ENCODE results near the gene MIA2.

Gene MIA2

GRCh38 chr14:39423793-39424192 is 190.1 kb downstream of the MIA2 start:
- TF ChIP-seq, protein P1, sequence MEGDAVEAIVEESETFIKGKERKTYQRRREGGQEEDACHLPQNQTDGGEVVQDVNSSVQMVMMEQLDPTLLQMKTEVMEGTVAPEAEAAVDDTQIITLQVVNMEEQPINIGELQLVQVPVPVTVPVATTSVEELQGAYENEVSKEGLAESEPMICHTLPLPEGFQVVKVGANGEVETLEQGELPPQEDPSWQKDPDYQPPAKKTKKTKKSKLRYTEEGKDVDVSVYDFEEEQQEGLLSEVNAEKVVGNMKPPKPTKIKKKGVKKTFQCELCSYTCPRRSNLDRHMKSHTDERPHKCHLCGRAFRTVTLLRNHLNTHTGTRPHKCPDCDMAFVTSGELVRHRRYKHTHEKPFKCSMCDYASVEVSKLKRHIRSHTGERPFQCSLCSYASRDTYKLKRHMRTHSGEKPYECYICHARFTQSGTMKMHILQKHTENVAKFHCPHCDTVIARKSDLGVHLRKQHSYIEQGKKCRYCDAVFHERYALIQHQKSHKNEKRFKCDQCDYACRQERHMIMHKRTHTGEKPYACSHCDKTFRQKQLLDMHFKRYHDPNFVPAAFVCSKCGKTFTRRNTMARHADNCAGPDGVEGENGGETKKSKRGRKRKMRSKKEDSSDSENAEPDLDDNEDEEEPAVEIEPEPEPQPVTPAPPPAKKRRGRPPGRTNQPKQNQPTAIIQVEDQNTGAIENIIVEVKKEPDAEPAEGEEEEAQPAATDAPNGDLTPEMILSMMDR (IDR thresholded peaks at IDR 0.05; ENCODE audit: insufficient read depth, missing control alignments), result no peak
- no peak for DNase-seq (ENCODE audit: insufficient read length, low spot score)
- no peak for FAIRE-seq

DNA sequence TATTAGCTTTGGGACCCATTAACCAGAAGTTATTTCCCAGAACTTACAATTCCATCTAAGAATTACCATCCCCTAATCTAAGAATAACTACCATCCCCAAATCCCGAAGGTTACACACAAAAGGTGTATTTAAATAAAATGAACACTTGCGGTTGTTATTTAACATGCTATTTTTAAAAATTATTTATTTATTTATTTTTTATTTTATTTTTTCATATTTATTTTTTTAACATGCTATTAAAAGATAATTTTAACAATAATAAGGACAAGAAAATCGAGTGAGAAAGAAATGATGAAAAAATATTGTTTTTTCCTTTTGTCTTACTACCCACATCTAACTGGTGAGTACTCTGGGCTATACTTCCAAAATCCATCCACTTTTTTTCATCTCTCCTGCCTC is 192.2 kb downstream of the MIA2 start:
- FAIRE-seq (no peak), DNase-seq (ENCODE audit: insufficient read length, low spot score) (no peak)
- TF ChIP-seq, protein P1 (IDR thresholded peaks at IDR 0.05; ENCODE audit: insufficient read depth, missing control alignments), result no peak

DNA sequence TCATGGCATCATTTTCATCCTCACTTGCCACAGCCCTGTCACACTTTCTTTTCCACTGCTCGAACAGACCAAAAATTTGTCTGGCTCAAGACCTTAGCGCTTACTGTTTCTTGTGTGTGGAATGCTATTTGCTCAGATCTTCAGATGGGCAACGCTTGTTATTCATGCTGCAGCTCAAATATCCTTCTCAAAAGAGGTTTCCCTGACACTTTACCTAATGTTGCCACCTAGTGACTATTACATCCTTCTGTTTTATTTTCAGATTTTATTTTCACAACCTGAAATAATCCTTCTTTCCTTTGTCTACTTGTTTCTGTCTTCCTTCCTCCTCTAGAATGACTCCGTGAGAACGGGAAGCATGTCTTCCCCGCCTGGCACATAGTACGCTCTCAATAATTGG is 192.9 kb downstream of the MIA2 start:
- no peak for FAIRE-seq
- DNase-seq (ENCODE audit: insufficient read length, low spot score), result no peak
- TF ChIP-seq, protein P1 (IDR thresholded peaks at IDR 0.05; ENCODE audit: insufficient read depth, missing control alignments), result peak; percentile 27

DNA sequence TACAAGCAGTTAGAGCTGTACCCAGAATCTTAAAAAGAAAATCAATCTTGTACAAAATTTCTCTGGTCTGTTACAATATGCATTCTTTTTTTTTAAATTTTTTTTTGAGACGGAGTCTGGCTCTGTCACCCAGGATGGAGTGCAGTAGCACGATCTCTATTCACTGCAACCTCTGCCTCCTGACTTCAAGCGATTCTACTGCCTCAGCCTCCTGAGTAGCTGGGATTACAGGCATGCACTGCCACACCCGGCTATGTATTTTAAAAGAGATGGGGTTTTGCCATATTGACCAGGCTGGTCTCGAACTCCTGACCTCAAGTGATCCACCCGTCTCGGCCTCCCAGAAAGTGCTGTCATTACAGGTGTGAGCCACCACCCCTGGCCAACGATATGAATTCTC is 194.4 kb downstream of the MIA2 start:
- DNase-seq (ENCODE audit: insufficient read length, low spot score) (no peak), FAIRE-seq (no peak)
- TF ChIP-seq, protein P1 (IDR thresholded peaks at IDR 0.05; ENCODE audit: insufficient read depth, missing control alignments), result no peak

DNA sequence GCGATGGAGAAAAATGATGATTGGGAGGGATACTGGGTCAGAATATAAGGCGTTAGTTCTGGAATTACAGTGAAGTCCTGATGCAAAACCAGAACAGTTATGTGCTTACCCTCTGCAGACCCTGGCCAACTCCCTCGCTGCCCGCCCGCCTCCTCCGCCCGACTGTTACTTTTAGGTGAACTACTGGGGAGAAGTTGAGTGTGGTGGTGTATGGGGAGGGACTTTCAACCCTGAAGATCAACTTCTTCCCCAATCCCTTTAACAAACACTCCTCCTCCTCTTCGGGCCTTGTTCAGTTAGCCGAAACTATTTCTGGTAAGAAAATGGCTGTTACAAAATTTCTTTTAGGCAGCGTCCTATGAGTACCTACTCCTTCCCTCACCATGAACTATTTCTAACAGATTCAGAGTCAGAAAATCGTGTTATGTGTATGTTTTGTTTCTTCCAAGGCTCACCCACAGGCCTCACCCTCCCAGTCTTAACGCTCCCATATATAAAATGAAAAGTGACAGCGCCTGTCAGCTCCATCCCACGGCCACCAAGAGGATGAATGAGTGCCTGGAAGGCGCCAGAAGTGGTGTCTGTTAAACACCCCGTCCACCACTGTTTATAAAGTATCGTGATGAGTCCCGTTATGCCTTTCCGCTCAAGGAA is 197.2 kb downstream of the MIA2 start:
- DNase-seq (ENCODE audit: insufficient read length, low spot score) (no peak), FAIRE-seq (no peak)
- TF ChIP-seq, protein P1 (IDR thresholded peaks at IDR 0.05; ENCODE audit: insufficient read depth, missing control alignments), result no peak

GRCh38 chr14:39431416-39432178 is 197.9 kb downstream of the MIA2 start:
- TF ChIP-seq, protein P1 (IDR thresholded peaks at IDR 0.05; ENCODE audit: insufficient read depth, missing control alignments), result no peak
- FAIRE-seq (no peak), DNase-seq (ENCODE audit: insufficient read length, low spot score) (peak; percentile 43)

GRCh38 chr14:39432179-39432618 is 198.5 kb downstream of the MIA2 start, which contains the start of gene FBXO33:
Gene FBXO33, minus strand, starts transcription at chr14:39432433. Its CDS starts 271 bp downstream, at chr14:39432162.
- TF ChIP-seq, protein P1 (IDR thresholded peaks at IDR 0.05; ENCODE audit: insufficient read depth, missing control alignments), result no peak
- no peak for FAIRE-seq
- DNase-seq (ENCODE audit: insufficient read length, low spot score), result peak; percentile 49

Data from D721Med (cell line).